Spleen (tissue), 11 donors: ENCODE results near the gene RHBDL1. TPM values are rescaled to one million over a fixed set of nuclear protein-coding genes. Genes with fewer than 3 reads are reported as not detected.
A peak's percentile ranks its signal among the peaks of the same experiment; 100 is the strongest.

Source experiments
- DNase-seq: peaks from one replicate; pipeline ENCODE4 v3.0.0-alpha.2; 2020
- H3K27ac ChIP-seq, 8 donors: fragments of 200-600 bp; sonication (generic) in 7 of 8; 1 replicate in 4 of 8; 2 replicates in 4 of 8; pipeline versions ENCODE4 v1.5.0 to v1.8.0; 2016 to 2021; ENCODE audit warnings: inconsistent platforms in 4 of 8, mild to moderate bottlenecking in 4 of 8, moderate library complexity in 1 of 8
- H3K27me3 ChIP-seq, 7 donors: fragments of 200-600 bp; sonication (generic) in 6 of 7; replicated peaks in 1 of 7; 1 replicate in 4 of 7; 2 replicates in 3 of 7; pipeline versions ENCODE4 v1.5.0 to v1.8.0; 2016 to 2021; ENCODE audit warnings: inconsistent platforms in 3 of 7, mild to moderate bottlenecking in 1 of 7
- H3K36me3 ChIP-seq, 6 donors: fragments of 200-600 bp; sonication (generic) in 5 of 6; 1 replicate in 4 of 6; 2 replicates in 2 of 6; pipeline versions ENCODE4 v1.5.0 to v1.8.0; 2016 to 2021; ENCODE audit warnings: inconsistent platforms in 2 of 6
- H3K4me1 ChIP-seq, 6 donors: fragments of 200-600 bp; sonication (generic) in 5 of 6; 1 replicate in 3 of 6; 2 replicates in 3 of 6; pipeline versions ENCODE4 v1.5.0 to v1.8.0; 2016 to 2021; ENCODE audit warnings: inconsistent platforms in 3 of 6
- H3K4me3 ChIP-seq, 8 donors: fragments of 200-600 bp; sonication (generic) in 7 of 8; 1 replicate in 4 of 8; 2 replicates in 4 of 8; pipeline versions ENCODE4 v1.5.0 to v1.8.0; 2016 to 2021; ENCODE audit warnings: inconsistent platforms in 4 of 8, mild to moderate bottlenecking in 4 of 8, moderate library complexity in 2 of 8
- H3K9me3 ChIP-seq, 8 donors: fragments of 200-600 bp; sonication (generic) in 7 of 8; 1 replicate in 4 of 8; 2 replicates in 4 of 8; pipeline versions ENCODE4 v1.5.0 to v1.8.0; 2016 to 2021; ENCODE audit warnings: inconsistent platforms in 4 of 8
- CTCF ChIP-seq, 11 experiments: fragments of 200-600 bp in 7 of 11; fragments of 450-650 bp in 4 of 11; sonication (generic) in 4 of 11; IDR thresholded peaks in 8 of 11; conservative IDR thresholded peaks in 3 of 11; 1 replicate in 7 of 11; 2 replicates in 4 of 11; pipeline versions ENCODE4 v1.4.0 to v1.8.0; 2016 to 2021; ENCODE audit warnings: antibody characterized with exemption in 11 of 11, inconsistent platforms in 4 of 11, mild to moderate bottlenecking in 1 of 11
- POLR2A ChIP-seq, 3 donors: fragments of 450-650 bp; IDR thresholded peaks; one replicate each; pipeline ENCODE4 v1.5.1; 2017; ENCODE audit warnings: antibody characterized with exemption in 3 of 3, mild to moderate bottlenecking in 1 of 3
- POLR2AphosphoS5 ChIP-seq, 3 donors: sonication (generic); formaldehyde crosslinking; IDR thresholded peaks; one replicate each; pipeline ENCODE4 v1.5.1; 2017; ENCODE audit warnings: antibody characterized with exemption in 3 of 3
- WGBS, 5 donors: extraction: QIAGEN DNeasy Blood & Tissue Kit in 3 of 5; methylation state at CpG; one replicate each; pipeline versions ENCODE4 v1.1.5 to v1.1.7; 2013 to 2018; 5-methylcytosine and 5-hydroxymethylcytosine counted together
- intact Hi-C: fragments of 100-400 bp; cut with DNase I; formaldehyde crosslinking; loops from one replicate; pipeline ENCODE4 v1.15.0; 2023; ENCODE audit warnings: low total_unique reads
- polyA plus RNA-seq, 3 donors: library from polyadenylated mRNA; stranded (reverse); fragments of 200-250 nt; gene quantifications; one replicate each; pipeline ENCODE4 v1.2.1, GENCODE V29; 2013
- total RNA-seq, 7 donors: library from RNA; depleted of rRNA in 3 of 7; stranded (reverse); fragments of >200 nt in 3 of 7; fragmentation: NEBNext Ultra II Directional in 4 of 7; extraction: Animal tissue kit (Norgen Biotek cat#: 25700) in 4 of 7; gene quantifications; one replicate each; pipeline versions ENCODE4 v1.1.0 to v1.2.1, GENCODE V29; 2016 to 2021
- donor health status: healthy with polysubstance abuse.
- donor health status: DM: no; HTN: no; CAD: no; lungs with moderate emphysema.
- donor health status: DM: no; HTN: no; CAD: no.
- donor health status: Bipolar disorder and iron deficiency.
- donor health status: healthy.
- donor health status: DM: no; HTN: no; CAD: no.
- donor health status: DM: yes; HTN: yes; CAD: no.

The RHBDL1 gene
- total and polyA plus RNA-seq, 10 donors = 0.37 to 2.0 (median 0.65) TPM

- intact Hi-C loops = no loop called here
- H3K9me3 ChIP-seq = no peaks in the 10 kb centered on the region
- no peak for TF ChIP-seq POLR2A (IDR thresholded peaks at IDR 0.05)
- no peak for TF ChIP-seq CTCF (IDR thresholded peaks at IDR 0.05 in 8 of 11, conservative IDR thresholded peaks at IDR 0.05 in 3 of 11)
- no peak for TF ChIP-seq POLR2AphosphoS5 (IDR thresholded peaks at IDR 0.05)
- peaks cover 0 to 13% (median 0%) of the 10 kb centered on the region in 7 donors for H3K27me3 ChIP-seq
- WGBS, 5 donors = 46 to 74% (median 56%) methylated on average over 5 to 11 of the region's 11 CpGs
- peaks cover under 1 to 47% (median 23%) of the 10 kb centered on the region in 6 donors for H3K4me1 ChIP-seq
- peak overlapping the region in 5 of 8 donors; percentile 14 to 48 (median 39) for H3K27ac ChIP-seq
- peaks cover 0 to 74% (median 51%) of the 10 kb centered on the region in 6 donors for H3K36me3 ChIP-seq
- H3K4me3 ChIP-seq = no peak overlapping the region
- peak; percentile 67 for DNase-seq
These were observed 45.6 kb upstream of the RHBDL1 start for GRCh38 chr16:629833-630248.

- WGBS, 5 donors = 35 to 56% (median 41%) methylated on average over 4 to 29 of the region's 29 CpGs
- Histone ChIP-seq H3K4me3 (no peak overlapping the region), H3K27me3 (peaks cover 0 to 13% (median 0%) of the 10 kb centered on the region in 7 donors), H3K27ac (peak overlapping the region in 5 of 8 donors; percentile 14 to 48 (median 30)), H3K36me3 (peaks cover 0 to 72% (median 49%) of the 10 kb centered on the region in 6 donors), H3K4me1 (peaks cover 6 to 52% (median 28%) of the 10 kb centered on the region in 6 donors), H3K9me3 (no peaks in the 10 kb centered on the region)
- intact Hi-C loops = no loop called here
- peak; percentile 65 for DNase-seq
- no peak for TF ChIP-seq POLR2A (IDR thresholded peaks at IDR 0.05)
- TF ChIP-seq CTCF (IDR thresholded peaks at IDR 0.05 in 8 of 11, conservative IDR thresholded peaks at IDR 0.05 in 3 of 11) = no peak
- peak in 2 of 3 donors; percentile 29 to 63 for TF ChIP-seq POLR2AphosphoS5 (IDR thresholded peaks at IDR 0.05)
These were observed 45.1 kb upstream of the RHBDL1 start for GRCh38 chr16:630249-630814.

- Histone ChIP-seq H3K36me3 (peaks cover 0 to 66% (median 43%) of the 10 kb centered on the region in 6 donors), H3K9me3 (no peaks in the 10 kb centered on the region), H3K27ac (peak within 1 kb of the TSS in 5 of 8 donors; percentile 14 to 48 (median 30)), H3K4me3 (no peak within 1 kb of the TSS), H3K27me3 (peaks cover 0 to 13% (median 0%) of the 10 kb centered on the region in 7 donors), H3K4me1 (peaks cover 9 to 58% (median 33%) of the 10 kb centered on the region in 6 donors)
- 3 to 16% (median 4%) methylated on average over 5 to 23 of the region's 23 CpGs; no CpG with 5 or more reads in 1 of the 5 donors for WGBS, 5 donors
- intact Hi-C loops = no loop called here
- no peak for DNase-seq
- TF ChIP-seq CTCF (IDR thresholded peaks at IDR 0.05 in 8 of 11, conservative IDR thresholded peaks at IDR 0.05 in 3 of 11) (no peak), POLR2A (IDR thresholded peaks at IDR 0.05) (no peak), POLR2AphosphoS5 (IDR thresholded peaks at IDR 0.05) (peak; percentile 25 to 69 (median 34))
These were observed 44.6 kb upstream of the RHBDL1 start, which contains the start of gene WFIKKN1 for GRCh38 chr16:630815-631405. Gene WFIKKN1 (plus strand): TSS chr16:630985. CDS start chr16:631254, 269 bp downstream.

GRCh38 chr16:631808-632358 is 43.6 kb upstream of the RHBDL1 start:
- H3K27ac ChIP-seq = no peak overlapping the region
- 65 to 77% (median 73%) methylated on average over 9 of the region's 9 CpGs for WGBS, 5 donors
- peaks cover 0 to 57% (median 35%) of the 10 kb centered on the region in 6 donors for H3K36me3 ChIP-seq
- H3K4me3 ChIP-seq = no peak overlapping the region
- no peak for DNase-seq
- peaks cover 0 to 13% (median 0%) of the 10 kb centered on the region in 7 donors for H3K27me3 ChIP-seq
- intact Hi-C loops = no loop called here
- no peaks in the 10 kb centered on the region for H3K9me3 ChIP-seq
- TF ChIP-seq CTCF (IDR thresholded peaks at IDR 0.05 in 8 of 11, conservative IDR thresholded peaks at IDR 0.05 in 3 of 11) = no peak
- peak in 1 of 3 donors; percentile 14 for TF ChIP-seq POLR2AphosphoS5 (IDR thresholded peaks at IDR 0.05)
- peaks cover 9 to 58% (median 36%) of the 10 kb centered on the region in 6 donors for H3K4me1 ChIP-seq
